Omental fat pad (tissue), 4 donors: ENCODE data around the gene ADCY9. TPM values are rescaled to one million over a fixed set of nuclear protein-coding genes. Genes with fewer than 3 reads are reported as not detected.

Experiments
- ATAC-seq: fragments of 150-250 bp; one replicate; pipeline ENCODE4 v1.9.1; 2016; ENCODE audit warnings: mild to moderate bottlenecking, moderate library complexity; ENCODE audit not compliant: low FRiP score
- DNase-seq: peaks from one replicate; pipeline ENCODE4 v3.0.0-alpha.2; 2019; ENCODE audit warnings: low spot score
- total RNA-seq, 4 donors: library from RNA; depleted of rRNA; stranded (reverse); fragments of >200 nt; gene quantifications; one replicate each; pipeline ENCODE4 v1.1.0, GENCODE V29; 2016
- TF ChIP-seq, protein P1 (sequence below), 3 donors: fragments of 450-650 bp; IDR thresholded peaks; one replicate each; pipeline ENCODE4 v1.5.1; 2016 to 2017; ENCODE audit warnings: antibody characterized with exemption in 3 of 3, mild to moderate bottlenecking in 3 of 3, moderate library complexity in 2 of 3

ADCY9 gene
- total RNA-seq, 4 donors from 2014 or later = 8.5 to 16.6 (median 11.5) TPM

DNA sequence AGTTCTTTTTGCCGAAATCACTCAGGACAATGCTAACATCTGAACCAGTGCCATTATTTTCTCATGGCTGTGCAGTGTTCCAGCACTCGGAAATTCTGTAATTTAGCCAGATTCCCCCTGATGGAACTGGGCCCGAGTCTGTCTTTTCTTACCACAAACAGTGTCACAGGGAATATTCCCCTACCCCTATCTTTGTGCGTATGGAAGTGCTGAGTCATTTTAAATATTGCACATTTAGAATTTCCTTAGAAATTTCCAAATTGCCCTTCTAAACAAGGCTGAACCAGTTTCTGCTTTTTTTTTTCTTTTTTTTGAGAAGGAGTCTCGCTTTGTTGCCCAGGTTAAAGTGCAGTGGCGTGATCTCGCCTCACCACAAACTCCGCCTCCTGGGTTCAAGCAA lies 147.7 kb downstream of the ADCY9 start:
- DNase-seq (no peak), ATAC-seq (no peak)
- TF ChIP-seq, protein P1, sequence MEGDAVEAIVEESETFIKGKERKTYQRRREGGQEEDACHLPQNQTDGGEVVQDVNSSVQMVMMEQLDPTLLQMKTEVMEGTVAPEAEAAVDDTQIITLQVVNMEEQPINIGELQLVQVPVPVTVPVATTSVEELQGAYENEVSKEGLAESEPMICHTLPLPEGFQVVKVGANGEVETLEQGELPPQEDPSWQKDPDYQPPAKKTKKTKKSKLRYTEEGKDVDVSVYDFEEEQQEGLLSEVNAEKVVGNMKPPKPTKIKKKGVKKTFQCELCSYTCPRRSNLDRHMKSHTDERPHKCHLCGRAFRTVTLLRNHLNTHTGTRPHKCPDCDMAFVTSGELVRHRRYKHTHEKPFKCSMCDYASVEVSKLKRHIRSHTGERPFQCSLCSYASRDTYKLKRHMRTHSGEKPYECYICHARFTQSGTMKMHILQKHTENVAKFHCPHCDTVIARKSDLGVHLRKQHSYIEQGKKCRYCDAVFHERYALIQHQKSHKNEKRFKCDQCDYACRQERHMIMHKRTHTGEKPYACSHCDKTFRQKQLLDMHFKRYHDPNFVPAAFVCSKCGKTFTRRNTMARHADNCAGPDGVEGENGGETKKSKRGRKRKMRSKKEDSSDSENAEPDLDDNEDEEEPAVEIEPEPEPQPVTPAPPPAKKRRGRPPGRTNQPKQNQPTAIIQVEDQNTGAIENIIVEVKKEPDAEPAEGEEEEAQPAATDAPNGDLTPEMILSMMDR (IDR thresholded peaks at IDR 0.05) = no peak

DNA sequence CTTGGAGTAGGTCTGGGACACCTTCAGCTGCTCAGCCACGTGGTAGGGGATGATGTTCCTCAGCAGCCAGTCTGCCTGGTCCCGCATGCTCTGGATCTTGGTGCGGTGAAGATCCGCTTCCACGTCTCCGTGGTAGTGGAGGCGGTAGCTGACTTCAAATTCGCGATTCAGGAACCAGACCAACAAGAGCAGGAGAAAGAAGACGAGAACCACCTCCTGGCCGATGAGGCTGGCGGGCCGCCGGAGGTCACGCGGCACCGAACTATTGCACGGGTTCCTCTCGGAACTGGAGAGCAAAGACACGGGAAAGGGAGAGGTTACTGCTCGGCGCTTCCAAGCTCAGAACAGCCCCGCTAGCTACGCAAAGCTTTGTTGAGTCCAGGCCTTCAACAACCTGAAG lies 149.6 kb downstream of the ADCY9 start:
- TF ChIP-seq, protein P1 (IDR thresholded peaks at IDR 0.05) = no peak
- no peak for DNase-seq
- no peak for ATAC-seq

DNA sequence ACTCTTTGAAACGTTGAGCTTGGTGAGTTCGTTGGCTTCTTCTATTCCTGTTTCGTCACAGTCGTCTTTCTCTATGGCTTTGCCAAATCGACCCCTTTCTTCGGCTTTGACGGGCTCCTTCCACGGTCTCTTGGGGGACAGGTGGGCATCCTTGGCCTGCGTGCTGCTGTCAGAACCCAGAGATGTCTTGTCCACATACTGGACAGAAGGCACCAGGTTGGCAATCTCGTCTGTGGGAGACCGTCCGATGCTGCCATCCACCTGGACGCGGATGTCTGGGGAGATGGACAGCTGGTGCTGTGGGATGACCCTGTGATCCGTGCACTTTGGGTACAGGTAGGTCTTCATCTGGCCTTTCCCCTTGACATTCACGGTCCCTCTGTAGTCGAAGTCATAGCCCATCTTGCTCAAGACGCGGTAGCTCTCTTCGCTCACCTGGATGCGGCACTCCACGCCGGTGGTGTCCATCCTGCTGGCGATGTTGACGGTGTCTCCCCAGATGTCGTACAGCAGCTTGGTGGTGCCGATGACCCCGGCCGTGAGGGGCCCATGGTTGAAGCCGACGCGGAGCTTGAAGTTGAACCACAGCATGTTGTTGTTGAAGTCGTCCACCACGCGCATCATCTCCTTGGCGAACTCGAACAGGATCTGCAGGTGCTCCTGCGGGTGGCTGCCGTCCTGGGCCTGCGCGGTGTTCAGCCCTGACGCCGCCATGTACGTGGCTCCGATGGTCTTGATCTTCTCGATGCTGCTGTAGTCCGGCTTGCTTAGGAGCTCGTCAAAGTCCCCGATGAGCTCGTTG lies 150.3 kb downstream of the ADCY9 start:
- ATAC-seq (no peak), DNase-seq (no peak)
- TF ChIP-seq, protein P1 (IDR thresholded peaks at IDR 0.05) = no peak

DNA sequence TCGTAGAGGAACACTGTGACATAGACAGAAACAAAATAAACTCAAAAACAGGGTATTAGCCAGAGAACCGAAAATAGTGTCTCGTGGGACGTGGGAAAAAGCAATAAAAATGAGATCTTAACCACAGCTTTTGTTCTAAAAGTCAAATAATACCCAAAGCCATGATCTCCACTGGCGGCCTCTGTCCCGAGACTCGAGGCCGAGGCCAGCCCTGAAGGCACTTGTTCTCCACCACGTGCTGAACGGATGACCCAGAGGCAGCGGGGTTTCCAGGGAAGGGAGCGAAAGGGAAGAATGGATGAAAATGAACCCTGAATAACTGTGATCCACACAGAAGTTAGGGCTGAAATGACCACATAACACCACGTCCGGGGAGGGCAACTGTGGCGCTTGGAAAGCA lies 150.9 kb downstream of the ADCY9 start:
- TF ChIP-seq, protein P1 (IDR thresholded peaks at IDR 0.05) = no peak
- DNase-seq (no peak), ATAC-seq (no peak)

DNA sequence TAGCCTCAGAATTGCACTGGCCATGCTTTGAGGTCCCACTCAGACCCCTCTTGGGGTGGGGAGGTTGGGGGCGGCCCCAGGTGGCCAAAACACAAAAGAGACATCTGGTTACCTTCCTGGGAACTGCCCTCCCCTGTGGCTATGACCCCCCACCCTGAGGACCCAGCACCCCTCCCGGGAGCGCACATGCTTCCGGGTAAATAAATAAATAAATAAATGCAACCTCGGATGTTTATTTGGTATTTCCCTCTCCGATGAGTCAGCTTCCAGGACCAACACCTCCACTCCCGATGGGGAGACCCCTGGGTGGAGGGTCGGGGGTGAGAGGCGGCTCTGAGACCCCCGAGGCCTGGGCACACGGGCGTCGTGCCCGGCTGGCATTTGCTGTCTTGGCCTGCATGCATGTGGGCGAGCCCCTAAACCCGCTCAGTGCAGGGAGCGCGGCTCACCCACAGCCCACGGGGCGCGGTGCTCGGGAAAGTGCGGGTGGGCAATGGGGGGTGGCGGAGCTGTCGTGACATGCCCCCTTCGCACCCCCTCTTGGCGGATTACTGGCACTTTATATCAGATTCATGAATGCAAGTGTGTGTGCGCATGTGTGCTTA lies 151.5 kb downstream of the ADCY9 start:
- no peak for DNase-seq
- TF ChIP-seq, protein P1 (IDR thresholded peaks at IDR 0.05) = no peak
- no peak for ATAC-seq

DNA sequence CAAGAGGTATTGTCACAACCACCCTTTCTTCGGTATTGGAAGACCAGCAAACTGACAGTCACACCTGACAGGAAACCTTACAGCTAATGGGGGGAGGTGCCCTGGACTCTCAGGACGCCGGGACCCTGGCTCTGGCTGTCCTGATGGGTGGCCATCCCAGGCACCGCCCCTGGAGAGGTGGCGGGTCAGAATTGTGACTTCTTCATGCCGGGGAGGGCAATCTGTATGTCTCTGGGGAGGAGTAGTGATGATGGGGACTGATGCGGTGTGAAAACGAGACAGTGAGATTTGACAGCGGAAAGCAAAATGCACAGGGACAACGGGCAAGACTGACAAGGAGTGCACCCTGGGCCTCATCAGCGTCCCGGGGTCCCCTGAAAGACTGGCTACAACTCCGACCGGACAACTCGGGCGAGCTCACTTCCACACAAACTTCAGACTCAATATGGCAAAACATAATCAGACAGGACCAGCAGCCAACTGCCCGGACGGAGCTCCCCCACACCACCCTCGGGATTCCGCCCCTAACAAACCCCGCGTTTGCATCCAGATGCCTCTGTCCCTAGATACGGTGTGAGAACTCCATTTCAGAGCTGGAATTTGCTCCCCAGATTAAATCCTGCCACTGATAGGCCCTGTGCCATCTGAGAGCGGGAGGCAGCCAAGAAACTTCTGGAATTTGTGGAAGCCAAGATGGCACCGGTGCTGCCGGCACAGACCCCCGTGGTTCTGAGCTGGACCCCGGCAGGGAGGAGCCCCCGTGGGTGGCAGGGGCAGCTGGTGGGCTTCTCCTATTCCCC lies 152.2 kb downstream of the ADCY9 start:
- ATAC-seq = no peak
- TF ChIP-seq, protein P1 (IDR thresholded peaks at IDR 0.05) = no peak
- no peak for DNase-seq
